ENCODE data around the gene TCN1. TPM values are rescaled to one million over a fixed set of nuclear protein-coding genes. Genes with fewer than 3 reads are reported as not detected.
"Not testable (repeated sequence)": the region's sequence is repeated elsewhere in the genome, so short reads cannot be mapped to it uniquely, and the experiment has no call there.

Gene TCN1, protein sequence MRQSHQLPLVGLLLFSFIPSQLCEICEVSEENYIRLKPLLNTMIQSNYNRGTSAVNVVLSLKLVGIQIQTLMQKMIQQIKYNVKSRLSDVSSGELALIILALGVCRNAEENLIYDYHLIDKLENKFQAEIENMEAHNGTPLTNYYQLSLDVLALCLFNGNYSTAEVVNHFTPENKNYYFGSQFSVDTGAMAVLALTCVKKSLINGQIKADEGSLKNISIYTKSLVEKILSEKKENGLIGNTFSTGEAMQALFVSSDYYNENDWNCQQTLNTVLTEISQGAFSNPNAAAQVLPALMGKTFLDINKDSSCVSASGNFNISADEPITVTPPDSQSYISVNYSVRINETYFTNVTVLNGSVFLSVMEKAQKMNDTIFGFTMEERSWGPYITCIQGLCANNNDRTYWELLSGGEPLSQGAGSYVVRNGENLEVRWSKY
- not detected for polyA plus RNA-seq (2013, experiment 1 of 4)
- polyA plus RNA-seq (2013, experiment 2 of 4): not detected
- polyA plus RNA-seq (2013, experiment 3 of 4): not detected
- not detected for polyA plus RNA-seq (2013, experiment 4 of 4)

GRCh38 chr11:59866397-59866796 lies at the start of gene TCN1:
TSS of gene TCN1 (minus strand) at chr11:59866487. CDS start at chr11:59866470, 17 bp downstream.
- no peaks in the 10 kb centered on the region for H3K36me3 ChIP-seq (ENCODE audit: control insufficient read depth, insufficient read depth, low read length)
- H3K27me3 ChIP-seq (ENCODE audit: control insufficient read depth, insufficient read depth, low read length, poor library complexity, severe bottlenecking): no peaks in the 10 kb centered on the region
- no peaks in the 10 kb centered on the region for H3K4me1 ChIP-seq (ENCODE audit: control insufficient read depth, insufficient read depth, low read length)
- no peak within 1 kb of the TSS for H3K27ac ChIP-seq (ENCODE audit: insufficient read depth, low read depth, low read length, poor library complexity, severe bottlenecking)
- WGBS, 2 experiments: 96 to 100% methylated on average over 3 of the region's 3 CpGs
- no peak within 1 kb of the TSS for H3K4me3 ChIP-seq (ENCODE audit: insufficient read depth, low read depth, low read length)
- H3K9me3 ChIP-seq (ENCODE audit: control insufficient read depth, low read length): no peaks in the 10 kb centered on the region

- not testable (repeated sequence) for H3K9me3 ChIP-seq (ENCODE audit: control insufficient read depth, low read length); H3K27ac ChIP-seq (ENCODE audit: insufficient read depth, low read depth, low read length, poor library complexity, severe bottlenecking); H3K27me3 ChIP-seq (ENCODE audit: control insufficient read depth, insufficient read depth, low read length, poor library complexity, severe bottlenecking); H3K4me1 ChIP-seq (ENCODE audit: control insufficient read depth, insufficient read depth, low read length); H3K36me3 ChIP-seq (ENCODE audit: control insufficient read depth, insufficient read depth, low read length); H3K4me3 ChIP-seq (ENCODE audit: insufficient read depth, low read depth, low read length)
- WGBS, 2 experiments: 88 to 100% methylated on average over 2 of the region's 2 CpGs
Measured at GRCh38 chr11:59903569-59903968, 37.3 kb upstream of the TCN1 start.

DNA sequence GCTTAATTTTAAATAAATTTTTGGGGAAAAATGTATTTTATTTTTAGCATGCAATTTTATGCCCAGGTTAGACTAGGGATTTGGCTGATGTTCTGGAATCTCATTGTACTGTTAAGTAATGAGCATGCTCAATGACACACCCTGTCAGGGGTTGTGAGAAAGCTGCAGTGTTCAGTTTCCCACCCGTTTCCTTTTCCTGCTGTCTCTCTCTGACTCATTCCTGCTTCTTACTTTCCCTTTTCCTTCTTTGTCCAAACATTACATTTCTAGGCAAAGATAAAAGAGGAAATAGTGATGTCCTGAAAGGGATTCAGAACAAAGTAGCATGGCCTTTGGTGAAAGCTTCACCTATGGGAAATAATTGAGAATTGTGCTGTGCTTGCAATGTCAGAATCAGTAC lies 35.0 kb upstream of the TCN1 start:
- Histone ChIP-seq H3K36me3 (ENCODE audit: control insufficient read depth, insufficient read depth, low read length) (no peaks in the 10 kb centered on the region), H3K4me1 (ENCODE audit: control insufficient read depth, insufficient read depth, low read length) (no peaks in the 10 kb centered on the region), H3K9me3 (ENCODE audit: control insufficient read depth, low read length) (no peaks in the 10 kb centered on the region), H3K27me3 (ENCODE audit: control insufficient read depth, insufficient read depth, low read length, poor library complexity, severe bottlenecking) (no peaks in the 10 kb centered on the region), H3K4me3 (ENCODE audit: insufficient read depth, low read depth, low read length) (no peak overlapping the region), H3K27ac (ENCODE audit: insufficient read depth, low read depth, low read length, poor library complexity, severe bottlenecking) (no peak overlapping the region)
- 73 to 83% methylated on average over 1 of the region's 1 CpG for WGBS, 2 experiments

DNA sequence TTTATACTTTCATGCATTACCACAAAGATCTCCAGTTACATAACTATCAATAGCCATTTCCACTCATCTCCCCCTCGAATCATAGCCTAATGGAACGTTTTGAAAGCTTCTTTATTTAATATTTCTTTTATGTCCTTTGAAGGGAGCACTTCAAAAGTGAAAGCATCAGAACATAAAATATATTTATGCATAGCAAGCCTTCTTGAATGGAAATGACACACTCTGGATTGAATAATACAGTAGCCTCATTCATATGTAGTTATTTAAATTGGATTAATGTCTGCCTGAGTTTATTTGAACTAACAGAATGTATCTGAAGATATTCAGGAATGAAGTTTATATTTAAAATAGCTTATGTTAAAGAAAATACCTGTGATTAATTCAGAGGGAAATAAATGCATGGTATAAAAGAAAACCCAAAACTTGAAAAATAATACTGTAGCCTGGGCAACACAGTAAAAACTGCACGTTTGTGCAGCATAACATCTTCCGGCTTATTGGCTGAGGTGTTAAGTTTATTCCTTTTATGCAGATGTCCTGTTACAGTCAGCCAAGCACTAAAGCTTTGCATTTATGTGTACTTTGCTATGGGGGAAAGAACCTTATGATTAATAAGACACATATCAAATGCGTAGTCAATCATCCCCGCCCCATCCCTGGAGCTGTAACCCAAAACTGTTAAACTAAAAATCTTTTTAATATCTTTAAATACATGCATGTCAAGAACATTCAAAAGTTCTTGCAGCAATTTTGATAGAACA lies 34.3 kb upstream of the TCN1 start:
- no peak overlapping the region for H3K4me3 ChIP-seq (ENCODE audit: insufficient read depth, low read depth, low read length)
- no peaks in the 10 kb centered on the region for H3K9me3 ChIP-seq (ENCODE audit: control insufficient read depth, low read length)
- no peaks in the 10 kb centered on the region for H3K4me1 ChIP-seq (ENCODE audit: control insufficient read depth, insufficient read depth, low read length)
- no peaks in the 10 kb centered on the region for H3K27me3 ChIP-seq (ENCODE audit: control insufficient read depth, insufficient read depth, low read length, poor library complexity, severe bottlenecking)
- H3K27ac ChIP-seq (ENCODE audit: insufficient read depth, low read depth, low read length, poor library complexity, severe bottlenecking): no peak overlapping the region
- 97 to 98% methylated on average over 4 to 5 of the region's 6 CpGs for WGBS, 2 experiments
- H3K36me3 ChIP-seq (ENCODE audit: control insufficient read depth, insufficient read depth, low read length): no peaks in the 10 kb centered on the region

GRCh38 chr11:59899532-59899931 lies 33.2 kb upstream of the TCN1 start:
- Histone ChIP-seq H3K27ac (ENCODE audit: insufficient read depth, low read depth, low read length, poor library complexity, severe bottlenecking) (no peak overlapping the region), H3K4me1 (ENCODE audit: control insufficient read depth, insufficient read depth, low read length) (no peaks in the 10 kb centered on the region), H3K27me3 (ENCODE audit: control insufficient read depth, insufficient read depth, low read length, poor library complexity, severe bottlenecking) (no peaks in the 10 kb centered on the region), H3K36me3 (ENCODE audit: control insufficient read depth, insufficient read depth, low read length) (no peaks in the 10 kb centered on the region), H3K9me3 (ENCODE audit: control insufficient read depth, low read length) (no peaks in the 10 kb centered on the region), H3K4me3 (ENCODE audit: insufficient read depth, low read depth, low read length) (no peak overlapping the region)
- WGBS, 2 experiments: 88 to 89% methylated on average over 11 of the region's 11 CpGs

DNA sequence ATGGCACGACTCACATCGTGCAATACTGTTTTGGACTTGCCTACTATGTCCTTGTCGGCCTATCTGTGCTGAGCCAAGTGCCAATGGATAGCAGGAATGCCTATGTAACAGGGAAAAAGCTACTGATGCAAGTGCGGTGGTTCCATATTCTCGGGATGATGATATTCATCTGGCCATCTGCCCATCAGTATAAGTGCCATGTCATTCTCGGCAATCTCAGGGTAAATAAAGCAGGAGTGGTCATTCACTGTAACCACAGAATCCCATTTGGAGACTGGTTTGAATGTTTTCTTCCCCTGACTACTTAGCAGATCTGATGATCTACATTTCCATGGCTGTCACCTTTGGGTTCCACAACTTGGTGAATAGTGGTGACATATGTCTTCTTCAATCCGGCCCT lies 32.4 kb upstream of the TCN1 start:
- Histone ChIP-seq H3K36me3 (ENCODE audit: control insufficient read depth, insufficient read depth, low read length) (no peaks in the 10 kb centered on the region), H3K27me3 (ENCODE audit: control insufficient read depth, insufficient read depth, low read length, poor library complexity, severe bottlenecking) (no peaks in the 10 kb centered on the region)
- WGBS, 2 experiments: 92 to 95% methylated on average over 7 of the region's 7 CpGs

DNA sequence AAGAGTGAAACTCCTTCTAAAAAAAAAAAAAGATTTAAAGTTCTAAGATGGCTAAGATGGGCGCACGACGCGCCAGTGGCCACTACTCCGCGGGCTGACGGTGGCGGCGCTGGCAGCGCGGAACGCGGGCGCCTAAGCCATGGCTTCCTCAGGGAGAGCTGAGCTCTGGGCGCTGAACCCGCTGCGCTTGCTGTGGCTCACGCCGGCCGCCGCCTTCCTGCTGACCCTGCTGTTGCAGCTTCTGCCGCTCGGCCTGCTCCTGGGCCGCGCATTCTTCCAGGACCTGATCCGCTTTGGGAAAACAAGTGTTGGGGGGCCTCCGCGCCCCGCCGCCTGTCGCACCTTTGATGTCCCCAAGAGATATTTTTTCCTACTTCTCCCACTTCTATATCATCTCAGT lies 31.8 kb upstream of the TCN1 start:
- WGBS, 2 experiments: 95 to 96% methylated on average over 31 of the region's 31 CpGs
- H3K4me3 ChIP-seq (ENCODE audit: insufficient read depth, low read depth, low read length): no peak overlapping the region

More for the DNA sequence above, 32.4 kb upstream of the TCN1 start:
- Histone ChIP-seq H3K4me3 (ENCODE audit: insufficient read depth, low read depth, low read length) (no peak overlapping the region), H3K9me3 (ENCODE audit: control insufficient read depth, low read length) (no peaks in the 10 kb centered on the region), H3K27ac (ENCODE audit: insufficient read depth, low read depth, low read length, poor library complexity, severe bottlenecking) (no peak overlapping the region), H3K4me1 (ENCODE audit: control insufficient read depth, insufficient read depth, low read length) (no peaks in the 10 kb centered on the region)

GRCh38 chr11:59894616-59895015 lies 28.3 kb upstream of the TCN1 start:
- 88% methylated on average over 1 of the region's 1 CpG for WGBS, 2 experiments
- no peak overlapping the region for H3K27ac ChIP-seq (ENCODE audit: insufficient read depth, low read depth, low read length, poor library complexity, severe bottlenecking)

More for the DNA sequence above, 31.8 kb upstream of the TCN1 start:
- no peaks in the 10 kb centered on the region for H3K27me3 ChIP-seq (ENCODE audit: control insufficient read depth, insufficient read depth, low read length, poor library complexity, severe bottlenecking)
- no peaks in the 10 kb centered on the region for H3K4me1 ChIP-seq (ENCODE audit: control insufficient read depth, insufficient read depth, low read length)
- no peak overlapping the region for H3K27ac ChIP-seq (ENCODE audit: insufficient read depth, low read depth, low read length, poor library complexity, severe bottlenecking)
- no peaks in the 10 kb centered on the region for H3K9me3 ChIP-seq (ENCODE audit: control insufficient read depth, low read length)
- no peaks in the 10 kb centered on the region for H3K36me3 ChIP-seq (ENCODE audit: control insufficient read depth, insufficient read depth, low read length)

DNA sequence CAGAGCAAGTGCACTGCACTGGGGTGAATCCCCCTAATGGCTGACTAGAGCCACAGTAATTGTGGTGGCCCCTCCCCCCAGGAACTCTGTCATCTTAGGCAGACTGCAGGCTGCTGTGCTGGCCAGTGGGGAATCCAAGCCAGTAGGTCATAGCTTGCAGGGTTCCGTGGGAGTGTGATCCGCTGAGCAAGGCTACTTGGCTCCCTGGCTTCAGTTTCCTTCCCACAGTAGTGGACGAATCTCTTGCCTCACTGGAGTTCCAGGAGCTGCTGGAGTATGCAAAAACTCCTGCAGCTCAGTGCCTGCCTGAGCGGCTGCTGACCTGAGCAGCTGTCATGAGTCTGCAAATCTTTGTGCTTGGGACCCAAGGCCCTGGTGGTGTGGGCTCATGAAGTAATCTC lies 25.5 kb upstream of the TCN1 start:
- Histone ChIP-seq H3K27me3 (ENCODE audit: control insufficient read depth, insufficient read depth, low read length, poor library complexity, severe bottlenecking) (no peaks in the 10 kb centered on the region), H3K36me3 (ENCODE audit: control insufficient read depth, insufficient read depth, low read length) (no peaks in the 10 kb centered on the region), H3K9me3 (ENCODE audit: control insufficient read depth, low read length) (peaks cover 2% of the 10 kb centered on the region), H3K4me3 (ENCODE audit: insufficient read depth, low read depth, low read length) (no peak overlapping the region), H3K27ac (ENCODE audit: insufficient read depth, low read depth, low read length, poor library complexity, severe bottlenecking) (no peak overlapping the region), H3K4me1 (ENCODE audit: control insufficient read depth, insufficient read depth, low read length) (no peaks in the 10 kb centered on the region)
- 37 to 45% methylated on average over 4 of the region's 4 CpGs for WGBS, 2 experiments

More at GRCh38 chr11:59894616-59895015, 28.3 kb upstream of the TCN1 start:
- Histone ChIP-seq H3K4me3 (ENCODE audit: insufficient read depth, low read depth, low read length) (no peak overlapping the region), H3K9me3 (ENCODE audit: control insufficient read depth, low read length) (no peaks in the 10 kb centered on the region), H3K27me3 (ENCODE audit: control insufficient read depth, insufficient read depth, low read length, poor library complexity, severe bottlenecking) (no peaks in the 10 kb centered on the region), H3K36me3 (ENCODE audit: control insufficient read depth, insufficient read depth, low read length) (no peaks in the 10 kb centered on the region), H3K4me1 (ENCODE audit: control insufficient read depth, insufficient read depth, low read length) (no peaks in the 10 kb centered on the region)

- H3K9me3 ChIP-seq (ENCODE audit: control insufficient read depth, low read length); H3K36me3 ChIP-seq (ENCODE audit: control insufficient read depth, insufficient read depth, low read length); H3K27ac ChIP-seq (ENCODE audit: insufficient read depth, low read depth, low read length, poor library complexity, severe bottlenecking); H3K4me3 ChIP-seq (ENCODE audit: insufficient read depth, low read depth, low read length); H3K4me1 ChIP-seq (ENCODE audit: control insufficient read depth, insufficient read depth, low read length); H3K27me3 ChIP-seq (ENCODE audit: control insufficient read depth, insufficient read depth, low read length, poor library complexity, severe bottlenecking): not testable (repeated sequence)
Measured at GRCh38 chr11:59887156-59887555, 20.9 kb upstream of the TCN1 start.
